ENCODE data around the gene RALY.

Gene RALY

GRCh38 chr20:34100576-34100975, 106.9 kb downstream of the RALY start:
- TF ChIP-seq, protein P1, sequence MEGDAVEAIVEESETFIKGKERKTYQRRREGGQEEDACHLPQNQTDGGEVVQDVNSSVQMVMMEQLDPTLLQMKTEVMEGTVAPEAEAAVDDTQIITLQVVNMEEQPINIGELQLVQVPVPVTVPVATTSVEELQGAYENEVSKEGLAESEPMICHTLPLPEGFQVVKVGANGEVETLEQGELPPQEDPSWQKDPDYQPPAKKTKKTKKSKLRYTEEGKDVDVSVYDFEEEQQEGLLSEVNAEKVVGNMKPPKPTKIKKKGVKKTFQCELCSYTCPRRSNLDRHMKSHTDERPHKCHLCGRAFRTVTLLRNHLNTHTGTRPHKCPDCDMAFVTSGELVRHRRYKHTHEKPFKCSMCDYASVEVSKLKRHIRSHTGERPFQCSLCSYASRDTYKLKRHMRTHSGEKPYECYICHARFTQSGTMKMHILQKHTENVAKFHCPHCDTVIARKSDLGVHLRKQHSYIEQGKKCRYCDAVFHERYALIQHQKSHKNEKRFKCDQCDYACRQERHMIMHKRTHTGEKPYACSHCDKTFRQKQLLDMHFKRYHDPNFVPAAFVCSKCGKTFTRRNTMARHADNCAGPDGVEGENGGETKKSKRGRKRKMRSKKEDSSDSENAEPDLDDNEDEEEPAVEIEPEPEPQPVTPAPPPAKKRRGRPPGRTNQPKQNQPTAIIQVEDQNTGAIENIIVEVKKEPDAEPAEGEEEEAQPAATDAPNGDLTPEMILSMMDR (IDR thresholded peaks at IDR 0.05; ENCODE audit: unreplicated experiment in 3 of 3) = no peak
- H3K27ac Mint-ChIP-seq = no peak overlapping the region

GRCh38 chr20:34102342-34102741, 108.6 kb downstream of the RALY start:
- TF ChIP-seq, protein P1 (IDR thresholded peaks at IDR 0.05; ENCODE audit: unreplicated experiment in 3 of 3) = no peak
- Mint-ChIP-seq H3K9me3 (no peaks in the 10 kb centered on the region), H3K27me3 (ENCODE audit: low read depth) (no peaks in the 10 kb centered on the region), H3K36me3 (ENCODE audit: low read depth) (peaks cover 74% of the 10 kb centered on the region), H3K27ac (no peak overlapping the region), H3K4me1 (peaks cover 6% of the 10 kb centered on the region), H3K4me3 (no peak overlapping the region)

More at GRCh38 chr20:34100576-34100975, 106.9 kb downstream of the RALY start:
- Mint-ChIP-seq H3K9me3 (no peaks in the 10 kb centered on the region), H3K4me1 (peaks cover 2% of the 10 kb centered on the region), H3K27me3 (ENCODE audit: low read depth) (no peaks in the 10 kb centered on the region), H3K4me3 (no peak overlapping the region), H3K36me3 (ENCODE audit: low read depth) (peaks cover 86% of the 10 kb centered on the region)

DNA sequence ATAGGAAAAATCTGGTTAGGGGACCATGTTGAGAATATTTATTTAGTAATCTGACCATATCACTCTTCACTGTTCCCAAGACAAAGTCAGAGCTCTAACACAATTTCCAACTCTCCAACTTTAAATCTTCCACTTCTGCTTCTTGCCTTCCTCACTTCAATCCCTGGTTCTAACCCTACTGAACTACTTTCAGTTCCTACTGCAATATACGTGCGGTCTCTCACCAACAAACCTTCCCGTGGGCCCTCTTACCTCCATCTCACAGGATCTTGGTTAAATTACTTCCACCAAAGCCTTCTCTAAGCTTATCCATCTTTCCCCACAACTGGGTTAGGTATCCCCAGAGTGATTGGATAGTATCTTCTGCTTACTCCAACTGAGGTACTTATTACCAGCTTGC, 110.3 kb downstream of the RALY start:
- Mint-ChIP-seq H3K27ac (no peak overlapping the region), H3K4me3 (no peak overlapping the region), H3K27me3 (ENCODE audit: low read depth) (no peaks in the 10 kb centered on the region), H3K9me3 (no peaks in the 10 kb centered on the region), H3K36me3 (ENCODE audit: low read depth) (peaks cover 67% of the 10 kb centered on the region), H3K4me1 (peaks cover 21% of the 10 kb centered on the region)
- TF ChIP-seq, protein P1 (IDR thresholded peaks at IDR 0.05; ENCODE audit: unreplicated experiment in 3 of 3) = no peak

DNA sequence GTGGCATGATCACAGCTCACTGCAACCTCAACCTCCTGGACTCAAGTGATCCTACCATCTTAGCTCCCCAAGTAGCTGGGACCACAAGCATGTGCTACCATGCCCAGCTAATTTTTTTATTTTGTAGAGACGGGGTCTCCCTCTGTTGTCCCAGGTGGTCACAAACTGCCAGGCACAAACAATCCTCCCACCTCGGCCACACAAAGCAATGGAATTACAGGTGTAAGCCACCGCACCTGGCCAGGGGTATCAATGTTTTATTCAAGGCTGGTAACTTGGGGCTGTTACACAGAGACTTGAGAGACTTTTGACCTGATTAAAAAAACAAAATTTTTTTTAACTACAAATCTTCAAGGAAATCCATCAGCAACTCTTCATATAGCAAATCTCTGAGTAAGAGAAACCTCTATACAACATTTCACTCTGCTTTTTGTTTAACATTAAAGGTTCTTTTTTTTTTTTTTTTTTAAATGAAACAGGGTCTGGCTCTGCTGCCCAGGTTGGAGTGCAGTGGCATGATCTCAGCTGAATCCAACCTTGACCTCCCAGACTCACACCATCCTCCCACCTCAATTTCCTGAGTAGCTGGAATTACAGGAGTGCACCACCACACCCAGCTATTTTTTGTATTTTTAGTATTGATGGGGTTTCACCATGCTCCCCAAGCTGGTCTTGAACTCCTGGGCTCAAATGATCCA, 112.4 kb downstream of the RALY start:
- TF ChIP-seq, protein P1 (IDR thresholded peaks at IDR 0.05; ENCODE audit: unreplicated experiment in 3 of 3) = no peak
- Mint-ChIP-seq H3K27me3 (ENCODE audit: low read depth) (no peaks in the 10 kb centered on the region), H3K36me3 (ENCODE audit: low read depth) (peaks cover 58% of the 10 kb centered on the region), H3K27ac (no peak overlapping the region), H3K4me3 (no peak overlapping the region), H3K4me1 (peaks cover 33% of the 10 kb centered on the region), H3K9me3 (no peaks in the 10 kb centered on the region)

- Mint-ChIP-seq H3K36me3 (ENCODE audit: low read depth) (peaks cover 35% of the 10 kb centered on the region), H3K27me3 (ENCODE audit: low read depth) (peaks cover 3% of the 10 kb centered on the region), H3K4me1 (peaks cover 40% of the 10 kb centered on the region), H3K9me3 (no peaks in the 10 kb centered on the region), H3K4me3 (peak overlapping the region in 2 of 3 experiments; percentile 30 to 37), H3K27ac (peak overlapping the region; percentile 0 to 33 (median 33))
- TF ChIP-seq, protein P1 (IDR thresholded peaks at IDR 0.05; ENCODE audit: unreplicated experiment in 3 of 3) = no peak
Observed at GRCh38 chr20:34108616-34109174, 115.0 kb downstream of the RALY start.

DNA sequence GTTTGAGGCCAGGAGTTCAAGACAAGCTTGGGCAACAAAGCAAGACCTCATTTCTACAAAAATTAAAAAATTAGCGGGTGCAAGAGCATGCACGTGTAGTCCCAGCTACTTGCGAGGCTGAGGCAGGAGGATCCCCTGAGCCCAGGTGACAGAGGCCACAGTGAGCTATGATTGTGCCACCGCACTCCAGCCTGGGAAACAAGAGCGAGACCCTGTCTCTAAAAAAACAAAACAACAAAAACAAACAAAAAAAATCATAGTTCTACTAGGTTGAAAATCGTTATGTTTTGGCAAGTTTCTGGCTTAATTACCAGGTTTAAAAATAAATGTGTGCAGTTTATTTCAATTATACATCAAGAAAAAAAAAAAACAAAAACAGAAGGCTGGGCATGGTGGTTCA, 115.7 kb downstream of the RALY start:
- H3K4me1 Mint-ChIP-seq = peaks cover 40% of the 10 kb centered on the region
- H3K27ac Mint-ChIP-seq = no peak overlapping the region
- peaks cover 29% of the 10 kb centered on the region for H3K36me3 Mint-ChIP-seq (ENCODE audit: low read depth)

More for the DNA sequence above, 115.7 kb downstream of the RALY start:
- Mint-ChIP-seq H3K4me3 (peak overlapping the region; percentile 56 to 79 (median 74)), H3K27me3 (ENCODE audit: low read depth) (peaks cover 3% of the 10 kb centered on the region), H3K9me3 (no peaks in the 10 kb centered on the region)
- TF ChIP-seq, protein P1 (IDR thresholded peaks at IDR 0.05; ENCODE audit: unreplicated experiment in 3 of 3) = no peak
